Breast epithelium (tissue), 4 donors: ENCODE data around the gene RANBP2. TPM values are rescaled to one million over a fixed set of nuclear protein-coding genes. Genes with fewer than 3 reads are reported as not detected.

Experiments used
- DNase-seq, 2 donors: peaks; one replicate each; pipeline ENCODE4 v3.0.0-alpha.2; 2019; ENCODE audit warnings: low spot score in 2 of 2
- H3K27ac ChIP-seq, 2 donors: fragments of 200-600 bp; sonication (generic) in 1 of 2; one replicate each; pipeline ENCODE4 v1.5.1; 2016 to 2019; ENCODE audit warnings: mild to moderate bottlenecking in 1 of 2
- H3K27me3 ChIP-seq, 2 donors: fragments of 200-600 bp; sonication (generic) in 1 of 2; one replicate each; pipeline versions ENCODE4 v1.5.1 to v1.6.0; 2017 to 2019; ENCODE audit warnings: control low read depth in 1 of 2, mild to moderate bottlenecking in 1 of 2
- H3K36me3 ChIP-seq: fragments of 200-600 bp; one replicate; pipeline ENCODE4 v1.5.1; 2019
- H3K4me1 ChIP-seq, 2 donors: fragments of 200-600 bp; sonication (generic); one replicate each; pipeline ENCODE4 v1.5.1; 2016 to 2019; ENCODE audit warnings: control low read depth in 1 of 2
- H3K4me3 ChIP-seq, 3 donors: fragments of 200-600 bp; sonication (generic); 1 replicate in 2 of 3; 2 replicates in 1 of 3; pipeline ENCODE4 v1.5.1; 2016 to 2019; ENCODE audit warnings: mild to moderate bottlenecking in 3 of 3, moderate library complexity in 2 of 3
- H3K9me3 ChIP-seq, 2 donors: fragments of 200-600 bp; sonication (generic) in 1 of 2; one replicate each; pipeline ENCODE4 v1.5.1; 2016 to 2019; ENCODE audit warnings: control low read depth in 1 of 2
- POLR2A ChIP-seq: fragments of 450-650 bp; IDR thresholded peaks from one replicate; pipeline ENCODE4 v1.6.1; 2016; ENCODE audit warnings: antibody characterized with exemption, mild to moderate bottlenecking, moderate library complexity
- POLR2AphosphoS5 ChIP-seq, 3 donors: sonication (generic); formaldehyde crosslinking; IDR thresholded peaks; one replicate each; pipeline ENCODE4 v1.6.1; 2017; ENCODE audit warnings: antibody characterized with exemption in 3 of 3
- intact Hi-C: fragments of 100-400 bp; cut with DNase I; formaldehyde crosslinking; loops from one replicate; pipeline ENCODE4 v1.15.1; 2023; ENCODE audit warnings: low total_unique reads
- total RNA-seq, 3 donors: library from RNA; depleted of rRNA; stranded (reverse); fragments of >200 nt; gene quantifications; one replicate each; pipeline ENCODE4 v1.1.0, GENCODE V29; 2016
- TF ChIP-seq, protein P1 (sequence below), 3 donors: fragments of 450-650 bp; IDR thresholded peaks; one replicate each; pipeline ENCODE4 v1.5.1; 2016 to 2017; ENCODE audit warnings: antibody characterized with exemption in 3 of 3, mild to moderate bottlenecking in 3 of 3, moderate library complexity in 3 of 3

RANBP2 gene
- total RNA-seq, 3 donors from 2014 or later: 78.1 to 131 (median 91.1) TPM

DNA sequence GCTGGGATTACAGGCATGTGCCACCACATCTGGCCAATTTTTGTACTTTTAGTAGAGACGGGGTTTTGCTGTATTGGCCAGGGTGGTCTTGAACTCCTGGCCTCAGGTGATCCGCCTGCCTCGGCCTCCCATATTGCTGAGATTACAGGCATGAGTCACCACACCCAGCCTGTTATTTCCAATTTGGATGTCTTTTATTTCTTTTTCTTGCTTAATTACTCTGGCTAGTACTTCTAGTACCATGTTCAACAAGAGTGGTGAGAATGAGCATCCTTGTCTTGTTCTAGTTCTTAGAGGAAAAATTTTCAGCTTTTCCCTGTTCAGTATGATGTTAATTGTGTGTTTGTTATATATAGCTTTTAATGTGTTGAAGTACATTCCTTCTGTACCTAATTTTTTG, 90.7 kb downstream of the RANBP2 start:
- no peaks in the 10 kb centered on the region for H3K4me1 ChIP-seq
- no peaks in the 10 kb centered on the region for H3K27me3 ChIP-seq
- H3K27ac ChIP-seq: no peak overlapping the region
- H3K9me3 ChIP-seq: peaks cover 5 to 7% of the 10 kb centered on the region in 2 donors
- no peak overlapping the region for H3K4me3 ChIP-seq
- DNase-seq: no peak
- TF ChIP-seq POLR2AphosphoS5 (IDR thresholded peaks at IDR 0.05) (no peak), POLR2A (no peak)
- TF ChIP-seq, protein P1, sequence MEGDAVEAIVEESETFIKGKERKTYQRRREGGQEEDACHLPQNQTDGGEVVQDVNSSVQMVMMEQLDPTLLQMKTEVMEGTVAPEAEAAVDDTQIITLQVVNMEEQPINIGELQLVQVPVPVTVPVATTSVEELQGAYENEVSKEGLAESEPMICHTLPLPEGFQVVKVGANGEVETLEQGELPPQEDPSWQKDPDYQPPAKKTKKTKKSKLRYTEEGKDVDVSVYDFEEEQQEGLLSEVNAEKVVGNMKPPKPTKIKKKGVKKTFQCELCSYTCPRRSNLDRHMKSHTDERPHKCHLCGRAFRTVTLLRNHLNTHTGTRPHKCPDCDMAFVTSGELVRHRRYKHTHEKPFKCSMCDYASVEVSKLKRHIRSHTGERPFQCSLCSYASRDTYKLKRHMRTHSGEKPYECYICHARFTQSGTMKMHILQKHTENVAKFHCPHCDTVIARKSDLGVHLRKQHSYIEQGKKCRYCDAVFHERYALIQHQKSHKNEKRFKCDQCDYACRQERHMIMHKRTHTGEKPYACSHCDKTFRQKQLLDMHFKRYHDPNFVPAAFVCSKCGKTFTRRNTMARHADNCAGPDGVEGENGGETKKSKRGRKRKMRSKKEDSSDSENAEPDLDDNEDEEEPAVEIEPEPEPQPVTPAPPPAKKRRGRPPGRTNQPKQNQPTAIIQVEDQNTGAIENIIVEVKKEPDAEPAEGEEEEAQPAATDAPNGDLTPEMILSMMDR (IDR thresholded peaks at IDR 0.05): no peak
- H3K36me3 ChIP-seq: no peaks in the 10 kb centered on the region
- intact Hi-C loops: no loop called here

DNA sequence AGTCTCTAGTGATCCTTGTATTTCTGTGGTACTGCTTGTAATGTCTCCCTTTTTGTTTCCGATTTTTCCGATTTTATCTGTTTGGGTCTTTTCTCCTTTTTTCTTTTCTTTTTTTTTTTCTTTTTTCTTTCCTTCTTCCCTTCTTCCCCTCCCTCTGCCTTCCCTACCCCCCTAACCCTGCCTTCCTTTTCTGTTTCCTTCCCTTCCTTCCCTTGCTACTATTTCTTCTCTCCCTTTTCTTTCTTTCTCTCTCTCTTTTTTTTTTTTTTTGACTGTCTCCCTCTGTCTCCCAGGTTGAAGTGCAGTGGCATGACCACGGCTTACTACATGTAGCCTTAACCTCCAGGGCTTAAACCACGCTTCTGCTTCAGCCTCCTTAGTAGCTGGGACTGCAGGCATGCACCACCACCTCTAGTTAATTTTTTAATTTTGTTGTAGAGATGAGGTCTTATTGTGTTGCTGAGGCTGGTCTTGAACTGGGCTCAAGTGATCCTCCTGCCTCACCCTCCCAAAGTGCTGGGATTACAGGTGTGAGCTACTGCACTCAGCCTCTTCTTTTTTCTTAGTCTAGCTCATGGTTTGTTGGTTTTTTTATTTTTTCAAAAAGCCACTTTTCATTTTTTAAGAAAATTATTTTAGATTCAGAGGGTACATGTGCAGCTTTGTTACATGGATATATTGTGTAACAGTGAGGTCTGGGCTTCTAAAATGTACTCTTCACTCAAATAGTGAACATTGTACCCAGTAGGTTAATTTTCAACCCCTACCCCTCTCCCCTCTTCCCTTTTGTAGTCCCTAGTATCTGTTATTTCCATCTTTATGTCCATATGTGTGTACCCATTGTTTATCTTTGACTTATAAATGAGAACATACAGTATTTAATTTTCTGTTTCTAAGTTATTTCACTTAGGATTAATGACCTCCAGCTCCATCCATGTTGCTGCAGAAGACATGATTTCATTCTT, 92.0 kb downstream of the RANBP2 start:
- H3K4me3 ChIP-seq: no peak overlapping the region
- H3K27ac ChIP-seq: no peak overlapping the region
- no peaks in the 10 kb centered on the region for H3K27me3 ChIP-seq
- peaks cover 5 to 7% of the 10 kb centered on the region in 2 donors for H3K9me3 ChIP-seq
- no peaks in the 10 kb centered on the region for H3K36me3 ChIP-seq
- DNase-seq: no peak
- no peak for TF ChIP-seq POLR2AphosphoS5 (IDR thresholded peaks at IDR 0.05)
- TF ChIP-seq, protein P1 (IDR thresholded peaks at IDR 0.05): no peak
- no peaks in the 10 kb centered on the region for H3K4me1 ChIP-seq
- intact Hi-C loops: no loop called here

DNA sequence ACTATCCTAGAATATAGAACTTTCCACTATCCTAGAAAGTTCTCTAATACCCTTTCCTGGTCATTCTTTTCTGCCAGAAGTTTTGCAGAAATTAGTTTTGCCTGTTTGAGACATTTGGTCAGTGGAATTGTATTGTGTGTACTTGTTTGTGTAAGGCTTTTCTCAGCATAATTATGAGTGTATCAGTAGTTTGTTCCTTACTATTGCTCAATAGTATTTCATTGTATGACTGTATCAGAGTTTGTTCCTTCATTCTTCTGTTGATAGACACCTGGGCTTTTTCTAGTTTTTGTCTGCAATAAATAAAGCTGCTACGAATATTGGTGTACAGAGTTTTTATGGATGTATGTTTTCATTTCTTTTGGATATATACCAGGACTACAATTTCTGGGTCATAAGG, 94.5 kb downstream of the RANBP2 start:
- DNase-seq: no peak
- Histone ChIP-seq H3K4me1 (no peaks in the 10 kb centered on the region), H3K9me3 (peaks cover 5 to 7% of the 10 kb centered on the region in 2 donors), H3K27me3 (no peaks in the 10 kb centered on the region), H3K4me3 (no peak overlapping the region), H3K36me3 (no peaks in the 10 kb centered on the region), H3K27ac (no peak overlapping the region)
- intact Hi-C loops: no loop called here
- TF ChIP-seq, protein P1 (IDR thresholded peaks at IDR 0.05): no peak
- TF ChIP-seq POLR2AphosphoS5 (IDR thresholded peaks at IDR 0.05): no peak
- TF ChIP-seq POLR2A: no peak

DNA sequence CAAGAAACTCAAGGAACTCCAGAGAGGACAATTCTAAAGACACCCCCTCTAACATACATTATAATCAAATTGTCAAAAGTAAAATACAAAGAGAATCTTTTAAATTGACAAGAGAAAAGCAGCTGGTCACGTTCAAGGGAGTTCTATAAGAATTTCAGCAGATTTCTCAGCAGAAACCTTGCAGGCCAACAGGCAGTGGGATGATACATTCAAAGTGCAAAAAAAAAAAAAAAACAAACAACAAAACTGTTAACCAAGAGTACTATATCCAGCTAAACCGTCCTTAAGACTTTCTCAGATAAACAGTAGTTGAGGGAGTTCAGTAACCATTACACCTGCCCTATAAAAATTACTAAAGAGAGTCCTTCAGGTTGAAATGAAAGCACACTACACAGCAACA, 101.2 kb downstream of the RANBP2 start:
- intact Hi-C loops: no loop called here
- no peaks in the 10 kb centered on the region for H3K4me1 ChIP-seq
- H3K27me3 ChIP-seq: no peaks in the 10 kb centered on the region
- H3K4me3 ChIP-seq: no peak overlapping the region
- H3K9me3 ChIP-seq: no peaks in the 10 kb centered on the region
- TF ChIP-seq POLR2A (no peak), POLR2AphosphoS5 (IDR thresholded peaks at IDR 0.05) (no peak)
- TF ChIP-seq, protein P1 (IDR thresholded peaks at IDR 0.05): no peak
- H3K36me3 ChIP-seq: no peaks in the 10 kb centered on the region
- no peak overlapping the region for H3K27ac ChIP-seq
- DNase-seq: no peak

DNA sequence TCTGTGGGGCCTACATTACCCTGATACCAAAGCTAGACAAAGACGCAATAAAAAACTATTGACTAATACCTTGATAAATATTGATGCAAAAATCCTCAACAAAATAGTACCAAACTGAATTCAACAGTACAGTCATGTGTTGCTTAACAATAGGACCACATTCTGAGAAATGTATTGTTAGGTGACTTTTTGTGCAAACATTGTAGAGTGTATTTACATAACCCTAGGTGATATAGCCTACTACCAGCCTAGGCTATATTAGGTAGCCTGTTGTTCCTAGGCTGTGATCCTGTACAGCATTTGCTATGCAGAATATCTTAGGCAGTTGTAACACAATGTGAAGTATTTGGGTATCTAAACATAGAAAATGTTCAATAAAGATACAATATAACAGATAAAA, 104.0 kb downstream of the RANBP2 start:
- H3K4me1 ChIP-seq: no peaks in the 10 kb centered on the region
- DNase-seq: no peak
- H3K27ac ChIP-seq: no peak overlapping the region
- H3K36me3 ChIP-seq: no peaks in the 10 kb centered on the region
- H3K9me3 ChIP-seq: no peaks in the 10 kb centered on the region
- intact Hi-C loops: no loop called here
- no peak for TF ChIP-seq POLR2A
- TF ChIP-seq, protein P1 (IDR thresholded peaks at IDR 0.05): no peak
- TF ChIP-seq POLR2AphosphoS5 (IDR thresholded peaks at IDR 0.05): no peak
- H3K4me3 ChIP-seq: no peak overlapping the region
- no peaks in the 10 kb centered on the region for H3K27me3 ChIP-seq
